HepG2 (cell line): Measurements from ENCODE around the gene MYLK. TPM values are rescaled to one million over a fixed set of nuclear protein-coding genes. Genes with fewer than 3 reads are reported as not detected.

Source experiments
- EHMT2 ChIP-seq: fragments of 200-600 bp; sonication (generic); IDR thresholded peaks from 2 replicates; pipeline ENCODE4 v1.7.0; 2017; ENCODE audit warnings: antibody characterized with exemption, low read depth, low read length, borderline replicate concordance
- GABPB1 ChIP-seq: IDR thresholded peaks from 2 replicates; pipeline ENCODE4 v1.6.1; 2016; ENCODE audit warnings: mild to moderate bottlenecking, missing genetic modification reagents, moderate library complexity, missing compliant biosample characterization
- KAT2B ChIP-seq: fragments of 150-350 bp; IDR thresholded peaks from 2 replicates; pipeline ENCODE4 v1.6.1; 2014; ENCODE audit warnings: low read depth, low read length, borderline replicate concordance
- MEIS1 ChIP-seq: sonication (generic); formaldehyde crosslinking; IDR thresholded peaks from 2 replicates; pipeline ENCODE4 v1.9.0; 2021; ENCODE audit warnings: mild to moderate bottlenecking, missing genetic modification reagents, moderate library complexity, borderline replicate concordance
- SMARCC2 ChIP-seq: fragments of 450-650 bp; IDR thresholded peaks from 2 replicates; pipeline ENCODE4 v1.6.1; 2017; ENCODE audit warnings: antibody characterized with exemption, mild to moderate bottlenecking
- YEATS4 ChIP-seq: sonication (generic); formaldehyde crosslinking; IDR thresholded peaks from 2 replicates; pipeline ENCODE4 v1.4.0; 2020; ENCODE audit warnings: missing genetic modification reagents, borderline replicate concordance
- ZNF20 ChIP-seq: sonication (generic); formaldehyde crosslinking; IDR thresholded peaks from 2 replicates; pipeline ENCODE4 v1.4.0; 2020; ENCODE audit warnings: mild to moderate bottlenecking, moderate library complexity, missing genetic modification reagents
- ZNF230 ChIP-seq: sonication (generic); formaldehyde crosslinking; IDR thresholded peaks from 2 replicates; pipeline ENCODE4 v1.4.0; 2020; ENCODE audit warnings: mild to moderate bottlenecking, missing genetic modification reagents
- ZNF496 ChIP-seq: sonication (generic); formaldehyde crosslinking; IDR thresholded peaks from 2 replicates; pipeline ENCODE4 v1.8.1; 2023; ENCODE audit warnings: mild to moderate bottlenecking, moderate library complexity, missing genetic modification reagents; ENCODE audit not compliant: insufficient replicate concordance
- ZNF549 ChIP-seq: sonication (generic); formaldehyde crosslinking; IDR thresholded peaks from 2 replicates; pipeline ENCODE4 v1.5.0; 2020; ENCODE audit warnings: missing genetic modification reagents
- ZNF720 ChIP-seq: sonication (generic); formaldehyde crosslinking; IDR thresholded peaks from 2 replicates; pipeline ENCODE4 v1.4.0; 2020; ENCODE audit warnings: missing genetic modification reagents
- polyA plus RNA-seq, 8 experiments: library from polyadenylated mRNA; depleted of rRNA in 3 of 8; stranded (reverse) in 7 of 8; unstranded in 1 of 8; fragments of >200 nt; fragmentation: Illumina TruSeq in 4 of 8; extraction: Trizol in 4 of 8; gene quantifications; 2 replicates each; pipeline versions ENCODE4 v1.2.1 to v1.2.3, GENCODE V29; 2011 to 2016; ENCODE audit warnings: low read depth in 4 of 8, missing spikeins in 1 of 8, mixed read lengths in 1 of 8; ENCODE audit not compliant: insufficient read depth in 1 of 8
- total RNA-seq, 5 experiments: library from RNA; depleted of rRNA; stranded (reverse); fragments of >200 nt; fragmentation: Illumina TruSeq; extraction: Trizol; gene quantifications; 2 replicates each; pipeline ENCODE4 v1.2.3, GENCODE V29; 2016; ENCODE audit warnings: low read depth in 1 of 5
- TF ChIP-seq, protein P1 (sequence below): sonication (generic); formaldehyde crosslinking; IDR thresholded peaks from 2 replicates; pipeline ENCODE4 v1.4.0; 2020; ENCODE audit warnings: mild to moderate bottlenecking, missing genetic modification reagents
- TF ChIP-seq, protein P2 (sequence below), 2 experiments: sonication (generic) in 1 of 2; formaldehyde crosslinking in 1 of 2; IDR thresholded peaks; 2 replicates each; pipeline versions ENCODE4 v1.4.0 to v1.6.1; 2016 to 2020; ENCODE audit warnings: borderline replicate concordance in 1 of 2, low read depth in 1 of 2, mild to moderate bottlenecking in 1 of 2, missing genetic modification reagents in 1 of 2
- TF ChIP-seq, protein P3 (sequence below): sonication (generic); formaldehyde crosslinking; IDR thresholded peaks from 2 replicates; pipeline ENCODE4 v1.4.0; 2020; ENCODE audit warnings: mild to moderate bottlenecking, missing genetic modification reagents

Gene MYLK
- total and polyA plus RNA-seq, 2 of the 13 experiments (the other 11 are each of a cell fraction or from before 2014, with no cell fraction given): 10.6 to 34.9 TPM

DNA sequence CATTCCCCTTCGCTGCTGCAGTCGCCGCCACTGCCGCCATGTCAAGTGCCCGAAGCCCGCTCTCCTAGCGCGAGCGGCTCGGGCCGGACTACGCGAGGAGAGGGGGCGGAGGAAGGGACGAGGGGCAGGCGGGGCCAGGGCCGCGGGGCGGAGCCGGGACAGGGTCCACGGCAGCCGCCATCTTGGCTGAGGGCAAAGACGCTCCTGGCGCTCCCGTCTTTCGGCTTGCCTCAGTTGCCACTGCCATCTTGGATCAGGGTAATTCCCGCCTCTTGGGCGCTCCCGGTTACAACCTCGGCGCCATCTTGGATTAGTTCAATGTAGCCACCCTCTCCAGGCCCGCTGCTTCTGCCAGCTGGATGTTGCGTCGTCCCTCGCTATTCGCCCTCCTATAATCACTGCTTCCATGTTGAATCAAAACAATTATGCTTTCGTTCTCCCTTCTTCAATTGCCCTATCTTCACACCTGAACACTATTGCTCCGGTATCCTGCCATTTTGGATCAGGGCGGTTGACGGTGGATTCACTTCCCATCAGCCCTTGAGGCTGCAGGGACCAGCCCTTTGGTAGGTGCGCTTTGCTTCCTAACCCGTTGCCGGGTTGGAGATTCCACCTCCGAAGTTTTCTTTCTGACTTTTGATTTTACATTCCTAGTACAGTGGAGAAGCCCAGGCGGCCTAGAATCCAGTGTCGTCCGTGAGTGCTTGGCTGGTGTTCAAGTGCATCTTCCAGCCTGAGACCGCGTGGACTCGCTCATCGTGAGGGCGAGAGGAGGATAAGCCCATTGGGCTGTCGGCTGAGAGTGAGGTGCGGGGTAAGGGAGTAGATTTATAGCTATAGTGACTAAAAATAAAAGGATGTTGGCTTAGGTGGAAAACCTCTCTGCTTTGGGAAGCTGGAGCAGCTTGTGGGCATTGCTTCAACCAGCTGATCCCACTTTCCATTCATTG is 298.9 kb downstream of the MYLK start, which contains the start of gene HACD2 (continued):
- TF ChIP-seq, protein P1, sequence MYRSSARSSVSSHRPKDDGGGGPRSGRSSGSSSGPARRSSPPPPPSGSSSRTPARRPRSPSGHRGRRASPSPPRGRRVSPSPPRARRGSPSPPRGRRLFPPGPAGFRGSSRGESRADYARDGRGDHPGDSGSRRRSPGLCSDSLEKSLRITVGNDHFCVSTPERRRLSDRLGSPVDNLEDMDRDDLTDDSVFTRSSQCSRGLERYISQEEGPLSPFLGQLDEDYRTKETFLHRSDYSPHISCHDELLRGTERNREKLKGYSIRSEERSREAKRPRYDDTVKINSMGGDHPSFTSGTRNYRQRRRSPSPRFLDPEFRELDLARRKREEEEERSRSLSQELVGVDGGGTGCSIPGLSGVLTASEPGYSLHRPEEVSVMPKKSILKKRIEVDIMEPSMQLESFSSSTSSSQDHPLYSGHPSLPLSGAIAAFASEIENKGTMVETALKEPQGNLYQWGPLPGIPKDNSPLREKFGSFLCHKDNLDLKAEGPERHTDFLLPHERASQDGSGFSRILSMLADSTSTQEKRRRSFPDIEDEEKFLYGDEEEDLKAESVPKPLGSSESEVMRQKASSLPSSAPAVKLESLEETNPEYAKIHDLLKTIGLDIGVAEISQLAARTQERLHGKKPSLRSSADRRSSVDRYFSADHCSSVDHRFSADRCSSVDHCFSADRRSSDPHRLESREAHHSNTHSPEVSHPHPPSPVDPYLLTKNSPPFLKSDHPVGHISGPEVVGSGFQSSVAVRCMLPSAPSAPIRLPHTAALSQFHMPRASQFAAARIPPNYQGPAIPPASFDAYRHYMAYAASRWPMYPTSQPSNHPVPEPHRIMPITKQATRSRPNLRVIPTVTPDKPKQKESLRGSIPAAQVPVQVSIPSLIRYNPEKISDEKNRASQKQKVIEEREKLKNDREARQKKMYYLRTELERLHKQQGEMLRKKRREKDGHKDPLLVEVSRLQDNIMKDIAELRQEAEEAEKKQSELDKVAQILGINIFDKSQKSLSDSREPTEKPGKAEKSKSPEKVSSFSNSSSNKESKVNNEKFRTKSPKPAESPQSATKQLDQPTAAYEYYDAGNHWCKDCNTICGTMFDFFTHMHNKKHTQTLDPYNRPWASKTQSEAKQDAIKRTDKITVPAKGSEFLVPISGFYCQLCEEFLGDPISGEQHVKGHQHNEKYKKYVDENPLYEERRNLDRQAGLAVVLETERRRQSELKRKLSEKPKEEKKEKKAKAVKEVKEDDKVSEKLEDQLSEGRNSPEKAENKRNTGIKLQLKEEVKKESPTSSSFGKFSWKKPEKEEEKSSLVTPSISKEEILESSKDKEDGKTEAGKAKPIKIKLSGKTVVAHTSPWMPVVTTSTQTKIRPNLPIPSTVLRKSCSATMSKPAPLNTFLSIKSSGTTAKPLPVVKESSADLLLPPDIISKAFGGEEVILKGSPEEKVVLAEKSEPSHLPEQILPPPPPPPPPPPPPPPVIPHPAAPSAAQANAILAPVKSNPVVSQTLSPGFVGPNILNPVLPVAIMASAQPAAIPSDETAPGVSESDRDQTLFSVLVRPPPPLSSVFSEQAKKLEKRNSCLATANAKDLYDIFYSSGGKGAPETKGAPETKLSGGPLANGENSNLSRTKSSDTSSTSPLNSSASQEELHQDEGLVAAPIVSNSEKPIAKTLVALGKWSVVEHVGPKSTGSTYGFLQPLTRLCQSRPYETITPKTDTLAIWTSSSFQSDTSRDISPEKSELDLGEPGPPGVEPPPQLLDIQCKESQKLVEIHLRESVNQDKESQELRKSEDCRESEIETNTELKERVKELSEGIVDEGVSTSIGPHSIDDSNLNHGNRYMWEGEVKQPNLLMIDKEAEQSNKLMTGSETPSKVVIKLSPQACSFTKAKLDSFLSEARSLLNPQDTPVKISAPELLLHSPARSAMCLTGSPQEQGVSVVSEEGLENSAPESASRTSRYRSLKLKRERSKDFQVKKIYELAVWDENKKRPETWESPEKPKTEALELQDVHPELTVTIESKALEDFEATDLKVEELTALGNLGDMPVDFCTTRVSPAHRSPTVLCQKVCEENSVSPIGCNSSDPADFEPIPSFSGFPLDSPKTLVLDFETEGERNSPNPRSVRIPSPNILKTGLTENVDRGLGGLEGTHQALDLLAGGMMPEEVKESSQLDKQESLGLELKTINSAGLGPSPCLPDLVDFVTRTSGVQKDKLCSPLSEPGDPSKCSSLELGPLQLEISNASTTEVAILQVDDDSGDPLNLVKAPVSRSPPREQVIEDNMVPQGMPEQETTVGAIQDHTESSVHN: no peak
- TF ChIP-seq YEATS4 (CRISPR knock-in tag) (peak; percentile 78; the same call in 1 of the 2 replicates), EHMT2 (peak; percentile 90; the same call in 1 of the 2 replicates), ZNF496 (CRISPR knock-in tag) (no peak), MEIS1 (CRISPR knock-in tag) (no peak), ZNF230 (CRISPR knock-in tag) (0 out of 2 replicates have a peak, but pooled peaks have one; percentile 49), ZNF720 (CRISPR knock-in tag) (no peak), ZNF549 (CRISPR knock-in tag) (no peak), ZNF20 (CRISPR knock-in tag) (peak; percentile 83; the same call in 1 of the 2 replicates), GABPB1 (CRISPR knock-in tag) (peak; percentile 83), SMARCC2 (no peak), KAT2B (no peak)
- TF ChIP-seq, protein P2, sequence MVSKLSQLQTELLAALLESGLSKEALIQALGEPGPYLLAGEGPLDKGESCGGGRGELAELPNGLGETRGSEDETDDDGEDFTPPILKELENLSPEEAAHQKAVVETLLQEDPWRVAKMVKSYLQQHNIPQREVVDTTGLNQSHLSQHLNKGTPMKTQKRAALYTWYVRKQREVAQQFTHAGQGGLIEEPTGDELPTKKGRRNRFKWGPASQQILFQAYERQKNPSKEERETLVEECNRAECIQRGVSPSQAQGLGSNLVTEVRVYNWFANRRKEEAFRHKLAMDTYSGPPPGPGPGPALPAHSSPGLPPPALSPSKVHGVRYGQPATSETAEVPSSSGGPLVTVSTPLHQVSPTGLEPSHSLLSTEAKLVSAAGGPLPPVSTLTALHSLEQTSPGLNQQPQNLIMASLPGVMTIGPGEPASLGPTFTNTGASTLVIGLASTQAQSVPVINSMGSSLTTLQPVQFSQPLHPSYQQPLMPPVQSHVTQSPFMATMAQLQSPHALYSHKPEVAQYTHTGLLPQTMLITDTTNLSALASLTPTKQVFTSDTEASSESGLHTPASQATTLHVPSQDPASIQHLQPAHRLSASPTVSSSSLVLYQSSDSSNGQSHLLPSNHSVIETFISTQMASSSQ (IDR thresholded peaks at IDR 0.05; ENCODE audit: low read depth): no peak
- TF ChIP-seq, protein P2 (CRISPR knock-in tag; IDR thresholded peaks at IDR 0.05; ENCODE audit: borderline replicate concordance): peak; percentile 65; the same call in 1 of the 2 replicates
- TF ChIP-seq, protein P3, sequence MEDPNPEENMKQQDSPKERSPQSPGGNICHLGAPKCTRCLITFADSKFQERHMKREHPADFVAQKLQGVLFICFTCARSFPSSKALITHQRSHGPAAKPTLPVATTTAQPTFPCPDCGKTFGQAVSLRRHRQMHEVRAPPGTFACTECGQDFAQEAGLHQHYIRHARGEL (CRISPR knock-in tag): no peak
